Glutamatergic neuron (in vitro differentiated cells): ENCODE results near the gene RCOR3. TPM values are rescaled to one million over a fixed set of nuclear protein-coding genes. Genes with fewer than 3 reads are reported as not detected.
"Not testable (repeated sequence)": the region's sequence is repeated elsewhere in the genome, so short reads cannot be mapped to it uniquely, and the experiment has no call there.

Source experiments
- DNase-seq: peaks from one replicate; pipeline ENCODE4 v3.0.0; 2022
- H3K27ac Mint-ChIP-seq: one replicate; pipeline ENCODE4 v1.8.0; 2020; ENCODE audit warnings: mild to moderate bottlenecking, mixed read lengths, inconsistent platforms; ENCODE audit not compliant: unreplicated experiment
- H3K27me3 Mint-ChIP-seq: one replicate; pipeline ENCODE4 v1.8.0; 2020; ENCODE audit warnings: mild to moderate bottlenecking, moderate library complexity, mixed read lengths, inconsistent platforms; ENCODE audit not compliant: unreplicated experiment
- H3K36me3 Mint-ChIP-seq: one replicate; pipeline ENCODE4 v1.8.0; 2020; ENCODE audit warnings: mild to moderate bottlenecking, mixed read lengths, inconsistent platforms; ENCODE audit not compliant: unreplicated experiment
- H3K4me1 Mint-ChIP-seq: one replicate; pipeline ENCODE4 v1.8.0; 2020; ENCODE audit warnings: mild to moderate bottlenecking, low read depth, mixed read lengths, inconsistent platforms; ENCODE audit not compliant: unreplicated experiment
- H3K4me3 Mint-ChIP-seq: one replicate; pipeline ENCODE4 v1.8.0; 2020; ENCODE audit warnings: mild to moderate bottlenecking, mixed read lengths, inconsistent platforms; ENCODE audit not compliant: unreplicated experiment
- H3K9me3 Mint-ChIP-seq: one replicate; pipeline ENCODE4 v1.8.0; 2020; ENCODE audit warnings: mild to moderate bottlenecking, moderate library complexity, mixed read lengths, inconsistent platforms; ENCODE audit not compliant: unreplicated experiment
- total RNA-seq: library from RNA; stranded (reverse); fragmentation: NEBNext Ultra II Directional; extraction: Animal tissue kit (Norgen Biotek cat#: 25700); gene quantifications from one replicate; pipeline ENCODE4 v1.2.1, GENCODE V29; 2021; ENCODE audit not compliant: unreplicated experiment
- TF ChIP-seq, protein P1 (sequence below): fragments of 200-600 bp; sonication (generic); IDR thresholded peaks from one replicate; pipeline ENCODE4 v1.5.0; 2021; ENCODE audit not compliant: partially characterized antibody, unreplicated experiment

The RCOR3 gene
- total RNA-seq, 1 donor from 2014 or later, result 82.1 TPM

DNA sequence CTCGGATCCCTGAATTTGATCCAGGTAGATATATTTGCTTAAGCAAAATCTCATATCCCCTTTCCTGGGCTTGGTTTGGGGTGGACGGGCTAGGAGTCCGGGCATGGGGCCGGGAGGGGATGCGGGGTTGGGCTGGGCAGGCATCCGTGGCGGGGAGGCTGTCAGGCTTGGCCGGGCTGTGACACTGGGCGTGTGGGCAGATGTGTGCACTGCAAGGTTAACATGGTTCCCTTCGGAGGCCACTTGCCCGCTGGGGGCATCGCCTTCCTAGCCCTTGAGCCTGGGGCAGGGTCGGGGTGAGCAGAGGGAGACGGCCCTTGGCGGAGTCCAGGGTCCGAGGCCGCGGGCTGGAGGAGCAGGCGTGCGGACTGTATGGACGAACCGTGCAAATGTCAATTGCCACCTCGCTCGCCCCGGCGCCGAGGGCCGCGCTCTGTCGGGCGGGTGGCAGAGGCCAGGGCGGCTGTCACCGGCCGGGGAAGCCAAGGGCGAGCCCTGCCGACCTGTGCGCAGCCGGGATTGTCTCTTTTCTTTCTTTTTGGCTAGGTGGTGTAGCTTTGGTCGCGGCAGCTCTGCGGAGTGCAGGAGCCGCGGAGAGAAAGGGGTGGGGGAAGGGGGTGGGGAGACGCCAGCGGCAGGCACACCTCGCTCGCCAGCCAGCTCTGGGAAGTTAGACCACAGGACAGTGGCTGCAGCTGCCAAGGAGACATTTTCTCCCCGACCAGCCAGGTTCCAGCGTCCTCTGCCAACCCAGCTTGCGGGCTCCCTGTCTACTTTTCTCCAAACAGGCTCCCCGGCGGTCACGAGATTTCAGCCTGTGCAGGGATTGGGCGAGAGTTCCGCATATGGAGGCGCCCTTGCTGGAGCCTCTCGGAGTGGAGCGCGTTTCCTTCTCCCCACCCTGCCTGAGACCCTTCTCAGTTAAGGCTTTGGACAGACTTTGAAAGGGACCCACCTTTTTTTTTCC lies 1.3 kb downstream of the RCOR3 start:
- Mint-ChIP-seq H3K4me3 (peak overlapping the region; percentile 94), H3K9me3 (peaks cover 15% of the 10 kb centered on the region), H3K36me3 (no peaks in the 10 kb centered on the region), H3K4me1 (peaks cover 11% of the 10 kb centered on the region), H3K27me3 (peaks cover 11% of the 10 kb centered on the region), H3K27ac (peak overlapping the region; percentile 91)
- peak; percentile 87 for DNase-seq
- TF ChIP-seq, protein P1, sequence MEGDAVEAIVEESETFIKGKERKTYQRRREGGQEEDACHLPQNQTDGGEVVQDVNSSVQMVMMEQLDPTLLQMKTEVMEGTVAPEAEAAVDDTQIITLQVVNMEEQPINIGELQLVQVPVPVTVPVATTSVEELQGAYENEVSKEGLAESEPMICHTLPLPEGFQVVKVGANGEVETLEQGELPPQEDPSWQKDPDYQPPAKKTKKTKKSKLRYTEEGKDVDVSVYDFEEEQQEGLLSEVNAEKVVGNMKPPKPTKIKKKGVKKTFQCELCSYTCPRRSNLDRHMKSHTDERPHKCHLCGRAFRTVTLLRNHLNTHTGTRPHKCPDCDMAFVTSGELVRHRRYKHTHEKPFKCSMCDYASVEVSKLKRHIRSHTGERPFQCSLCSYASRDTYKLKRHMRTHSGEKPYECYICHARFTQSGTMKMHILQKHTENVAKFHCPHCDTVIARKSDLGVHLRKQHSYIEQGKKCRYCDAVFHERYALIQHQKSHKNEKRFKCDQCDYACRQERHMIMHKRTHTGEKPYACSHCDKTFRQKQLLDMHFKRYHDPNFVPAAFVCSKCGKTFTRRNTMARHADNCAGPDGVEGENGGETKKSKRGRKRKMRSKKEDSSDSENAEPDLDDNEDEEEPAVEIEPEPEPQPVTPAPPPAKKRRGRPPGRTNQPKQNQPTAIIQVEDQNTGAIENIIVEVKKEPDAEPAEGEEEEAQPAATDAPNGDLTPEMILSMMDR, result no peak

DNA sequence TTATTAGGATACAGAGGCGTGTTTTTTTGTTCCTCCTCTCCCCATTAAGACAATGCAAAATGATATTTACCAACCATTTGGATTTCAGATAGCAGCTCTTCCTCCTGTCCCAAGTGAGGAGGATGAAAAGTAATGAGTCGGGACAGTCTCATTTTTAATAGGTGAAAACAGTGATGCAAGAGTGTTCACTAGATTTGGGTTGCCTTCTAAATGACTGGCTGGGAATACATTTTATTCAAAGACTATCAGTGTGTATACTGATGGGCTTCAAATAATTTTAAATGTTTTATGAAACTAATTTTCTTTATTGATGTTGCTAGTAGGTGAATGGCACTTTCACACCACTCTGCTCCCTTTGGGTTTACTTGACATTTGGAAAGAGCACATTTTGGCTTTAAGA lies 2.1 kb downstream of the RCOR3 start:
- peak overlapping the region; percentile 94 for H3K4me3 Mint-ChIP-seq
- peaks cover 11% of the 10 kb centered on the region for H3K4me1 Mint-ChIP-seq
- peaks cover 11% of the 10 kb centered on the region for H3K27me3 Mint-ChIP-seq
- TF ChIP-seq, protein P1, result no peak
- H3K36me3 Mint-ChIP-seq, result no peaks in the 10 kb centered on the region
- no peak for DNase-seq
- peak overlapping the region; percentile 91 for H3K27ac Mint-ChIP-seq
- H3K9me3 Mint-ChIP-seq, result peaks cover 15% of the 10 kb centered on the region

DNA sequence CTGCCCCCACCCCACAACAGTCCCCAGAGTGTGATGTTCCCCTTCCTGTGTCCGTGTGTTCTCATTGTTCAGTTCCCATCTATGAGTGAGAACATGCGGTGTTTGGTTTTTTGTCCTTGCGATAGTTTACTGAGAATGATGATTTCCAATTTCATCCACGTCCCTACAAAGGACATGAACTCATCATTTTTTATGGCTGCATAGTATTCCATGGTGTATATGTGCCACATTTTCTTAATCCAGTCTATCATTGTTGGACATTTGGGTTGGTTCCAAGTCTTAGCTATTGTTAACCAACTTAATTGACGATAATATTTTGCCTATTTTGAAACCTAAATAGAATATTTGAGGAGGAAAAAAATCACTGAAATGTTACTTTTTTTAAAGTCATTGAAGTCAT lies 3.9 kb downstream of the RCOR3 start:
- DNase-seq, H3K27me3 Mint-ChIP-seq: not testable (repeated sequence)

DNA sequence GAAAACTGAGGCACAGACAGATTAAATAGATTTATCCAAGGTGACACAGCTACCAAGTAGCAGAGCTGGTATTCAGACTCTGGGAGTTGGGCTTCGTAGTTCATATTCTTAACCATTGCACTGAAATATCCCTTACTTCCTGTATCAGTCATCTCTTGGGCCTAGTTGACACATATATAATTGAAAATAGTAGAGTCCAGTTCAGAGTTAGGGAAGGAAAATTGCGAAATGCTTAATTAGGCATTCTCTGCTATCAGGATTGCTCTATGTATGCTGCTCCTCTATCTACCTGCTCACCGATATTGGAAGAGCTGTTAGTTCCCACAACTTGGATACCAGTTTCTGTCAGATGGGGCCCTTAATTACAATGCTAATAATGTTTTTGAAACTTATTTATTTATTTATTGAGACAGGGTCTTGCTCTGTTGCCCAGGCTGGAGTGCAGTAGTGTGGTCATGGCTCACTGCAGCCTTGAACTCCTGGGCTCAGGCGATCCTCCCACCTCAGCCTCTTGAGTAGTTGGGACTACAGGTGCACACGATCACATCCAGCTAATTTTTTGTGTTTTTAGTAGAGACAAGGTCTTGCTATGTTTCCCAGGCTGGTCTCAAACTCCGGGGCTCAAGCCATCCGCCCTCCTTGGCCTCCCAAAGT lies 8.2 kb downstream of the RCOR3 start:
- TF ChIP-seq, protein P1, result no peak
- no peak for DNase-seq
- Mint-ChIP-seq H3K36me3 (no peaks in the 10 kb centered on the region), H3K27me3 (no peaks in the 10 kb centered on the region), H3K27ac (no peak overlapping the region), H3K9me3 (no peaks in the 10 kb centered on the region), H3K4me1 (no peaks in the 10 kb centered on the region), H3K4me3 (no peak overlapping the region)

More for the DNA sequence above, 3.9 kb downstream of the RCOR3 start:
- not testable (repeated sequence) for H3K36me3 Mint-ChIP-seq, H3K27ac Mint-ChIP-seq, H3K4me3 Mint-ChIP-seq, H3K4me1 Mint-ChIP-seq
- peaks cover 12% of the 10 kb centered on the region for H3K9me3 Mint-ChIP-seq

DNA sequence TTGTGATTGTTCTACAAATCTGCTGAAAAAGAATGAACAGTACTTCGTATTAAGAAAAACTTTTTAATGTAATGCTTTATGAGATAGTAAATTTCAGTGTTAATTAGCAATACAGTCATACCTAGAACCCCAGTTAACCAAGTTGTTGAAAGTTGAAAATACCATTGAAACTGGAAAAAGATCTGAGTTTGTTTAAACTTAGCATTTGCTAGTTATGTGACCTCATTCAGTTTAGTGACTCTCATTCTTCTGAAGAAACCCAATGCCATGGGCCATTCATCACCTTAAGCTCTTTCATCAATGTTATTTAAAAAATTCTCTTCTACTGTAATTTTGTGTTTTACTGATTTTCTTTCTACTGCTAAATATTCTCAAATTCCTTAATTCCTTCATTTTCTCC lies 20.2 kb downstream of the RCOR3 start:
- no peak overlapping the region for H3K27ac Mint-ChIP-seq
- H3K27me3 Mint-ChIP-seq, result no peaks in the 10 kb centered on the region
- TF ChIP-seq, protein P1, result no peak

More for the DNA sequence above, 20.2 kb downstream of the RCOR3 start:
- H3K36me3 Mint-ChIP-seq, result no peaks in the 10 kb centered on the region
- no peak overlapping the region for H3K4me3 Mint-ChIP-seq
- H3K9me3 Mint-ChIP-seq, result no peaks in the 10 kb centered on the region
- H3K4me1 Mint-ChIP-seq, result no peaks in the 10 kb centered on the region
- DNase-seq, result no peak
